ENCODE results near the gene CROCC2.

CROCC2 gene

GRCh38 chr2:240960309-240960970, 54.3 kb downstream of the CROCC2 start:
- DNase-seq, result no peak

GRCh38 chr2:240960971-240961876, 55.1 kb downstream of the CROCC2 start:
- no peak for DNase-seq

DNA sequence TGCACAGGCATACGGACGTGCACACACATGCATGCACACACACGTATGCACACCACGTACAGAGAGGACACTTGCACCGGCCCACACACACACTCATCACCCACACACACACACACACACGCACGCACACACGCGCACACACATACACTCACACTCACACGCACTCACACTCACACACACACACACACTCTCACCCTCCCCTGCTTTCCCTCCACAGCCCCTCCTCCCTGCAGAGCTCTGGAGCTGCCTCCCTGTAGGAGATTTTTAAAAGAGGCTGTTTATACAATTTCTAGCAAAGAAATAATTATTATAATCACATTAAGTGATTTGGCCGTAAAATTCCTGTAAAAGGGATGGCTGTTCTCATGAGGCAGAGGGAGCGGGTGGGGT, 55.8 kb downstream of the CROCC2 start:
- DNase-seq, result no peak

GRCh38 chr2:240962300-240963064, 56.3 kb downstream of the CROCC2 start:
- DNase-seq, result no peak

- DNase-seq, result no peak
Observed at GRCh38 chr2:240963065-240963867, 57.1 kb downstream of the CROCC2 start.

DNA sequence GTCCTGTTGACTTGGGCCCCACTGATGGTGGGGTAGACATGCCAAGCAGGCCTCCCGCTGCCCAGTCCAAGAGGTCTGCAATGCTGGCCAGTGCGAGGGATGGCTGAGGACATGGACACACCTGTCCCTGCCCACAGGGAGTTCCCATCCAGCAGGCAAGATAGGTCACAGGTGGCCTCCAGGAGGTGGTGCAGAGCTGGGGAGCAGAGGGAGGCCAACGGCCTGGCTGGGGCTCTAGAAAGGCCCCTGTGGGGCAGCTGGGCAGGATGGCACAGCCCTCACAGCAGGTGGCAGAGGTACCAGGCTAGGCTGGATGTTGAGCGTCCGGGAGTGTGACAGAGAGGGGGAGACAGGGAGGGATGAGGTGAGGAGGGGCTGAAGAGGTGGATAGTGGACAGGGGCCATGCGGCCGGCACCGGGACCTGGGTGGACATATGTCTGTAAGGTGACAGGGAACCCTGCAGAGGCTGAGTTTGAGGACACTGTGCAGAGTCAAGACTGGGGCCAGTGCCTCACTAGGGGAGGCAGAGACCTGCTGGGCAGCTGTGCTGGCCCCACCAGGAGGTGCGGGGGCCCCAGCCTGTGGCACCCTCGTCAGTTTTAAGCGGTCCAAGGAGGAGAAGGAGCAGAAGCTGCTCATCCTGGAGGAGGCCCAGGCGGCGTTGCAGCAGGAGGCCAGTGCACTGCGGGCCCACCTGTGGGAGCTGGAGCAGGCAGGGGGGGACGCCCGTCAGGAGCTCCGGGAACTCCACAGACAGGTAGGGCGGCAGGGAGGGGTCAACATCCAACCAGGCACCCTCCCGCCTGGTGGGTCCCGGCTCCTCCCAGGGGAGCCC, 58.0 kb downstream of the CROCC2 start:
- no peak for DNase-seq

- no peak for DNase-seq
Observed at GRCh38 chr2:240964704-240965295, 58.7 kb downstream of the CROCC2 start.

DNA sequence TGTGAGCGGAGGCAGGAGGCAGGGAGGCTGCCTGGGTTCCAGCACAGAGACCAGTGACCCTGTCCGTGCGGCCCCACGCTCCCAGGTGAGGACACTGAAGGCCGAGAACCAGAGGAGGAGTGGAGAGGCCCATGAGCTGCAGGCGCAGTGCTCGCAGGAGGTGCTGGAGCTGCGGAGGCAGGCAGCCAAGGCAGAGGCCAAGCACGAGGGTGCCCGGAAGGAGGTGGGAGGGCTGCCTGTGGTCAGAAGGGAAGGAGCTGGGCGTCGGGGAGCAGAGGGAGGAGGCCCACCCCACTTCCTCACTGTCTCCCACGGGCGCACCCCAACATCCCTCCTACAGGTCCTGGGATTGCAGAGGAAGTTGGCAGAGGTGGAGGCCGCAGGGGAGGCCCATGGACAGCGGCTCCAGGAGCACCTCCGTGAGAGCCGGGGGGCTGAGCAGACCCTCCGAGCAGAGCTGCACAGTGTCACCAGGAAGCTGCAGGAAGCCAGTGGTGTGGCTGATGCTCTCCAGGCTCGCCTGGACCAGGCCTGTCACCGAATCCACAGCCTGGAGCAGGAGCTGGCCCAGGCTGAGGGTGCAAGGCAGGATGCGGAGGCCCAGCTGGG, 59.3 kb downstream of the CROCC2 start:
- DNase-seq, result no peak

DNA sequence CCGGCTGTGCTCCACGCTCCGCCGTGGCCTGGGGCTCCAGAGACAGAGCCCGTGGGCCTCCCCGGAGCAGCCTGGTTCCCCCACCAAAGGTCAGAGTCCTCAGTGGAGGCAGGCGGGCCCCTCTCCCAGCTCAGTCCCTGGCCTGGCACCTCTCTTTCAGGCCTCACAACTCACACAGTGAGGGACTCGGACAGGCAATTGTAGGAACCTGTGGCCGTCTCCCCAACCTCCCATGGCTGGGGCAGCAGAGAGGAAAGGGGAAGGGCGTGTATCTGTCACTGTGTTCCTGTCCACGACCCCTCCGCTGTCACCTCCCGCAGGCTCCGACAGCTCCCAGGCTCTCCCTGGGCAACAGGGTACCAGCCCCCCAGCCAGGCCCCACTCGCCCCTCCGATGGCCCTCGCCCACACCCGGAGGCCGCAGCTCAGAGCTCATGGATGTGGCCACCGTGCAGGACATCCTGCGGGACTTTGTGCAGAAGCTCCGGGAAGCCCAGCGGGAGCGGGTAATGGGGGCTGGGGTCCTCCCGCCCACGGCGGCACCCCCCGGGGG, 59.8 kb downstream of the CROCC2 start:
- DNase-seq, result no peak

DNA sequence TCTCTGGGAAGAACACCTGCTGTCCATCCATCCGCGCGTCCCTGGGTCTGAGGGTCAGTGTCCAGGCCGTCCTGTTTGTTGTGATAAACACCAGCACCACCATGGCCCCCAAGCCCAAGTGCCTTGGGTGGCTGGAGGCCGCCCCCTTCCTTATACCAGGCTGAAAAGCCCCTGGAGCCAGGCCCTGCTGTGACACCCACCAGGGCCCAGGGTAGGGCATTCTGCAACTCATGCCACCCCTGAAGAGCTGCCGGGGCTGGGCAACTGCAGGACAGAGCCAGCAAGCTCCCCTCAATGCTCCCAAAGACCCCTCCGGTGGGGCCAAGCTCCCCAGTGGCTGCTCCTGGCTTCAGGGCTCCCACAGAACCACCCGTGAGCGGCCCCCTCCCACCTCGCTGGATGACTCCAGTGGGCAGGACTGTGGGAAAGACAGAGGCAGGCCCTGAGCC, 60.3 kb downstream of the CROCC2 start:
- no peak for DNase-seq

GRCh38 chr2:240966906-240967680, 61.0 kb downstream of the CROCC2 start:
- DNase-seq, result no peak

- no peak for DNase-seq
Observed at GRCh38 chr2:240967681-240968621, 61.8 kb downstream of the CROCC2 start.

GRCh38 chr2:240968731-240969624, 62.8 kb downstream of the CROCC2 start:
- no peak for DNase-seq

- no peak for DNase-seq
Observed at GRCh38 chr2:240970104-240970503, 64.0 kb downstream of the CROCC2 start.

- no peak for DNase-seq
Observed at GRCh38 chr2:240970816-240971215, 64.7 kb downstream of the CROCC2 start.

DNA sequence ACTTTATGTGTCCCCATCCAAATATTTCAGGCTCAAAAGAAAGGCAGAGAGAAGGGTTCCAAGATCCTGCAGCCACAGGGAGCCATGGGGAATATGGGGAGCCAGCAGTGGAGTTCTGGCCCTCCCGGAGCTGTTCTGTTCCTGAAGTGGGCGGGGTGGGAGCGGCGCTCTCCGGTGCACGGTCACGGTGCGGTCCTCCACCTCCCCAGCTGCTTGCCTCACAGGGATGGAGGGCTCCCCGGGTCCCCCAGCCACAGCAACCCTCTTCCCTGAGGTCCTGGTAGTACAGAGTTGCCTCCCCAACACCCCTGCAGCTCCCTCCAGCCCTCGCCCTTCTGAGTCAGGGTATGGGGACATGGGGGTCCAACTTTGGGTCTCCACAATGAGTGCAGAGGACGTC, 66.1 kb downstream of the CROCC2 start:
- DNase-seq, result no peak

All from KG1 (cell line).